Measurements from ENCODE around the gene ETFBKMT. TPM values are rescaled to one million over a fixed set of nuclear protein-coding genes. Genes with fewer than 3 reads are reported as not detected.

ETFBKMT gene
- total and polyA plus RNA-seq, 2 donors (not counting 1 experiment from before 2014, with no cell fraction given): 2.8 to 6.1 TPM

DNA sequence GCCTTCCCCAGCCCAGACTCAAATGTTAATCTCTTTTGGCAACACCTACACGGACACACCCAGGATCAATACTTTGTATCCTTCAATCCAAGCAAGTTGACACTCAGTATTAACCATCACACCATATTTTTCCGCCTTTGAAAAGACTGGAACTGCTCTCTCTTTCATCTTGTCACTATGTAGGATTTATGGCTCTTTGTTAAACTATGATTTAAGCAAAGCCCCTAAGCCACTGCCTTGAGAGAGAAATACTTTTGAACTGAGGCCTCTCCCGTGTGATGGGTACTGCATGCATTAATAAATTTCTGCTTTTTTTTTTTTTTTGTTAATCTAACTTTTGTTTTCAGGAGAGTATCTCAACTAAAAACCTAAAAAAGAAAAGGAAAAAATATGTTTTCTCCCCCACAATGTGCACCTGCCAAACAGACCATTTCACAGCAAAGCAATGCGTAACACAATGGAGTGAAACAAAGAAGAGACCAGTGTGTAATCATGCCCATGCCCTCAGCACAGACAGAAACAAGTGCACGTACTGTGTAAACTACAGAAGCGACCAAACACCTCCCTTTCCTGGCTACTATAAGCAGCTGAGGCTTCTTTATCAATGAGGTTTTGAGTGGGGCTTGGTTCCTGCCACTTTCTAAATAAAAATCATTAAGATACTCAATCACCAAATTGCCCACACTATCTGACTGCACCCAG is 28.3 kb upstream of the ETFBKMT start:
- Histone ChIP-seq H4K20me1 (ENCODE audit: control insufficient read depth, extremely low read depth, insufficient read depth, low read length) (no peaks in the 10 kb centered on the region), H2AFZ (ENCODE audit: low read length) (no peak overlapping the region), H3K4me3 (replicated peaks in 1 of 4; ENCODE audit: control extremely low read depth in 1 of 4, insufficient read depth in 1 of 4, low read depth in 3 of 4, low read length in 4 of 4) (no peak overlapping the region), H3K9ac (ENCODE audit: insufficient read depth, low read length) (no peak overlapping the region), H3K27ac (ENCODE audit: insufficient read depth, low read length) (no peak overlapping the region), H3K79me2 (ENCODE audit: control insufficient read depth, insufficient read depth, low read length) (no peaks in the 10 kb centered on the region), H3K4me2 (ENCODE audit: extremely low read depth, insufficient read depth, low read length) (no peak overlapping the region), H3K36me3 (ENCODE audit: control insufficient read depth, insufficient read depth, low read length) (no peaks in the 10 kb centered on the region), H3K4me1 (ENCODE audit: control insufficient read depth, extremely low read depth, insufficient read depth, low read length) (no peaks in the 10 kb centered on the region), H3K9me3 (ENCODE audit: control insufficient read depth, insufficient read depth, low read depth, low read length) (no peaks in the 10 kb centered on the region), H3K27me3 (ENCODE audit: control insufficient read depth, insufficient read depth, low read length) (no peaks in the 10 kb centered on the region)
- TF ChIP-seq EZH2 (IDR thresholded peaks at IDR 0.05; ENCODE audit: low read length, missing control alignments): no peak
- TF ChIP-seq, protein P1, sequence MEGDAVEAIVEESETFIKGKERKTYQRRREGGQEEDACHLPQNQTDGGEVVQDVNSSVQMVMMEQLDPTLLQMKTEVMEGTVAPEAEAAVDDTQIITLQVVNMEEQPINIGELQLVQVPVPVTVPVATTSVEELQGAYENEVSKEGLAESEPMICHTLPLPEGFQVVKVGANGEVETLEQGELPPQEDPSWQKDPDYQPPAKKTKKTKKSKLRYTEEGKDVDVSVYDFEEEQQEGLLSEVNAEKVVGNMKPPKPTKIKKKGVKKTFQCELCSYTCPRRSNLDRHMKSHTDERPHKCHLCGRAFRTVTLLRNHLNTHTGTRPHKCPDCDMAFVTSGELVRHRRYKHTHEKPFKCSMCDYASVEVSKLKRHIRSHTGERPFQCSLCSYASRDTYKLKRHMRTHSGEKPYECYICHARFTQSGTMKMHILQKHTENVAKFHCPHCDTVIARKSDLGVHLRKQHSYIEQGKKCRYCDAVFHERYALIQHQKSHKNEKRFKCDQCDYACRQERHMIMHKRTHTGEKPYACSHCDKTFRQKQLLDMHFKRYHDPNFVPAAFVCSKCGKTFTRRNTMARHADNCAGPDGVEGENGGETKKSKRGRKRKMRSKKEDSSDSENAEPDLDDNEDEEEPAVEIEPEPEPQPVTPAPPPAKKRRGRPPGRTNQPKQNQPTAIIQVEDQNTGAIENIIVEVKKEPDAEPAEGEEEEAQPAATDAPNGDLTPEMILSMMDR (conservative IDR thresholded peaks at IDR 0.05 in 1 of 2, IDR thresholded peaks at IDR 0.05 in 1 of 2; ENCODE audit: low read depth in 1 of 2, low read length in 2 of 2): no peak
- no peak for DNase-seq (ENCODE audit: low read depth in 2 of 2)

DNA sequence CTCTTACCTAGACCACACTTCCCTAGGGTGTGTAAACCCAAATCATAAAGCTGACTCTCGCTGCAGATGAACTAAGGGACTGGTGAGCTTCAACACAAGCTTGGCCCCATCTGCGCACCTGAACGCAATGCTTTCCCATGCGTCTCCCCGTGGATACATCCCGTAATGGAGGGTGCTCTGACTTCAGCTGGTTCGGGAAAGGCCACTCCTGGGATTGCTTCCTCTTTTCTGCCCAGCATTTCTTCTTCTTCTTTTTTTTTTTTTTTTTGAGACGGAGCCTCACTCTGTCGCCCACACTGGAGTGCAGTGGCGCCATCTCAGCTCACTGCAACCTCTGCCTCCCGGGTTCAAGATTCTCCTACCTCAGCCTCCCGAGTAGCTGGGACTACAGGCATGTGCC is 27.7 kb upstream of the ETFBKMT start:
- Histone ChIP-seq H3K9me3 (ENCODE audit: control insufficient read depth, insufficient read depth, low read depth, low read length) (no peaks in the 10 kb centered on the region), H3K79me2 (ENCODE audit: control insufficient read depth, insufficient read depth, low read length) (no peaks in the 10 kb centered on the region), H3K4me3 (replicated peaks in 1 of 4; ENCODE audit: control extremely low read depth in 1 of 4, insufficient read depth in 1 of 4, low read depth in 3 of 4, low read length in 4 of 4) (no peak overlapping the region), H4K20me1 (ENCODE audit: control insufficient read depth, extremely low read depth, insufficient read depth, low read length) (no peaks in the 10 kb centered on the region), H3K27me3 (ENCODE audit: control insufficient read depth, insufficient read depth, low read length) (no peaks in the 10 kb centered on the region), H2AFZ (ENCODE audit: low read length) (no peak overlapping the region), H3K4me1 (ENCODE audit: control insufficient read depth, extremely low read depth, insufficient read depth, low read length) (no peaks in the 10 kb centered on the region), H3K4me2 (ENCODE audit: extremely low read depth, insufficient read depth, low read length) (no peak overlapping the region), H3K9ac (ENCODE audit: insufficient read depth, low read length) (no peak overlapping the region), H3K36me3 (ENCODE audit: control insufficient read depth, insufficient read depth, low read length) (no peaks in the 10 kb centered on the region), H3K27ac (ENCODE audit: insufficient read depth, low read length) (no peak overlapping the region)
- TF ChIP-seq, protein P1 (conservative IDR thresholded peaks at IDR 0.05 in 1 of 2, IDR thresholded peaks at IDR 0.05 in 1 of 2; ENCODE audit: low read depth in 1 of 2, low read length in 2 of 2): no peak
- TF ChIP-seq EZH2 (IDR thresholded peaks at IDR 0.05; ENCODE audit: low read length, missing control alignments): no peak
- no peak for DNase-seq (ENCODE audit: low read depth in 2 of 2)

DNA sequence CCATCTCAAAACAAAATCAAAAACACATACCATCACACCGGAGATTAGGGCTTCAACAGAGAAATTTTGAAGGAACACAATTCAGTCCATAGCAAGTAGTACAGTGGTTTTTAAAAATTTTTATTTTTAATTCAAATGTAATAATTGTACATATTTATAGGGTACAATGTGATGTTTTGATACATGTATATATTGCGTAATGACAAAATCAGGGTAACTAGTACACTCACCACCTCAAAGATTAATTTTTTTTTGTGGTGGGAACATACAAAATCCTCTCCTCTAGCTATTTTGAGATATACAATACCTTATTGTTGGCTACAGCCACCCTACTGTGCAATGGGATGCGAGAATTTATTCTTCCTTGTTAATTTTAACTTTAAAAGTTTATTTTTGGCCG is 26.0 kb upstream of the ETFBKMT start:
- no peaks in the 10 kb centered on the region for H4K20me1 ChIP-seq (ENCODE audit: control insufficient read depth, extremely low read depth, insufficient read depth, low read length)
- no peaks in the 10 kb centered on the region for H3K79me2 ChIP-seq (ENCODE audit: control insufficient read depth, insufficient read depth, low read length)
- no peak overlapping the region for H2AFZ ChIP-seq (ENCODE audit: low read length)
- no peaks in the 10 kb centered on the region for H3K36me3 ChIP-seq (ENCODE audit: control insufficient read depth, insufficient read depth, low read length)
- H3K27ac ChIP-seq (ENCODE audit: insufficient read depth, low read length): no peak overlapping the region
- H3K4me3 ChIP-seq (replicated peaks in 1 of 4; ENCODE audit: control extremely low read depth in 1 of 4, insufficient read depth in 1 of 4, low read depth in 3 of 4, low read length in 4 of 4): no peak overlapping the region
- H3K4me2 ChIP-seq (ENCODE audit: extremely low read depth, insufficient read depth, low read length): no peak overlapping the region
- H3K9me3 ChIP-seq (ENCODE audit: control insufficient read depth, insufficient read depth, low read depth, low read length): no peaks in the 10 kb centered on the region
- DNase-seq (ENCODE audit: low read depth in 2 of 2): no peak
- no peaks in the 10 kb centered on the region for H3K4me1 ChIP-seq (ENCODE audit: control insufficient read depth, extremely low read depth, insufficient read depth, low read length)
- H3K9ac ChIP-seq (ENCODE audit: insufficient read depth, low read length): no peak overlapping the region
- H3K27me3 ChIP-seq (ENCODE audit: control insufficient read depth, insufficient read depth, low read length): no peaks in the 10 kb centered on the region
- TF ChIP-seq, protein P1 (conservative IDR thresholded peaks at IDR 0.05 in 1 of 2, IDR thresholded peaks at IDR 0.05 in 1 of 2; ENCODE audit: low read depth in 1 of 2, low read length in 2 of 2): no peak
- no peak for TF ChIP-seq EZH2 (IDR thresholded peaks at IDR 0.05; ENCODE audit: low read length, missing control alignments)

All from fibroblast of lung (primary cell).